ENCODE data around the gene BANF2. TPM values are rescaled to one million over a fixed set of nuclear protein-coding genes. Genes with fewer than 3 reads are reported as not detected.

Gene BANF2
- total and polyA plus RNA-seq, 2 donors = 0.14 to 0.25 TPM

- Histone ChIP-seq H3K4me1 (ENCODE audit: control insufficient read depth in 2 of 2, insufficient read depth in 2 of 2, low read length in 2 of 2) (no peaks in the 10 kb centered on the region), H3K27ac (ENCODE audit: low read depth in 1 of 2, low read length in 1 of 2) (no peak overlapping the region), H3K9me3 (ENCODE audit: control insufficient read depth in 2 of 2, insufficient read depth in 1 of 2, low read length in 1 of 2) (no peaks in the 10 kb centered on the region), H3K27me3 (ENCODE audit: control insufficient read depth in 2 of 2, insufficient read depth in 1 of 2, low read length in 1 of 2) (no peaks in the 10 kb centered on the region), H3K36me3 (ENCODE audit: control insufficient read depth in 2 of 2, insufficient read depth in 2 of 2, low read length in 1 of 2) (no peaks in the 10 kb centered on the region), H3K4me3 (ENCODE audit: low read length in 2 of 2) (no peak overlapping the region)
- DNase-seq (ENCODE audit: low read depth in 6 of 9, low spot score in 9 of 9) = no peak
- WGBS = 84% methylated on average over 1 of the region's 1 CpG
Measured at GRCh38 chr20:17671011-17671410, 28.8 kb upstream of the BANF2 start.

DNA sequence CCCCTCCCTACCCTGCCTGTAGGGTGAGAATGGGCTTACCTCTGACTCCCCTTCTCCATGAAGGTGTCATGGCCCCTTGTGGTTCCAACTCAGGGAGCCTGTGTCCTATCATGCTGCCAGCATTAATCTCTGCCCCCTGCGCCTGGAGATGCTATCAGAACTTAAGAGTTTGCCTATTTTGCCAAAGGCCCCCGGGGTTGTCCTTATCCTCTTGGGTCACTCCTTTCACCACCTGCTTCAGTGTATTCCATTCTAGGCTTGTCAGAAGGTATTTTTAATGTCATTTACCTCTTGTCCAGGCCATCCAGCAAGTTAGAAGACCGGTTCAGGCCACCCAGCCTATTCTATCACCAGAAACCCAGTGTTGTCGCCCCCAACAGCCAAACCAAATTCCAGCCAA lies 28.2 kb upstream of the BANF2 start:
- Histone ChIP-seq H3K4me3 (ENCODE audit: low read length in 2 of 2) (no peak overlapping the region), H3K27ac (ENCODE audit: low read depth in 1 of 2, low read length in 1 of 2) (no peak overlapping the region), H3K9me3 (ENCODE audit: control insufficient read depth in 2 of 2, insufficient read depth in 1 of 2, low read length in 1 of 2) (no peaks in the 10 kb centered on the region), H3K27me3 (ENCODE audit: control insufficient read depth in 2 of 2, insufficient read depth in 1 of 2, low read length in 1 of 2) (no peaks in the 10 kb centered on the region), H3K4me1 (ENCODE audit: control insufficient read depth in 2 of 2, insufficient read depth in 2 of 2, low read length in 2 of 2) (no peaks in the 10 kb centered on the region), H3K36me3 (ENCODE audit: control insufficient read depth in 2 of 2, insufficient read depth in 2 of 2, low read length in 1 of 2) (no peaks in the 10 kb centered on the region)
- WGBS = 86% methylated on average over 4 of the region's 4 CpGs
- no peak for DNase-seq (ENCODE audit: low read depth in 6 of 9, low spot score in 9 of 9)

GRCh38 chr20:17673084-17673483 lies 26.7 kb upstream of the BANF2 start:
- Histone ChIP-seq H3K4me3 (ENCODE audit: low read length in 2 of 2) (no peak overlapping the region), H3K27me3 (ENCODE audit: control insufficient read depth in 2 of 2, insufficient read depth in 1 of 2, low read length in 1 of 2) (no peaks in the 10 kb centered on the region), H3K9me3 (ENCODE audit: control insufficient read depth in 2 of 2, insufficient read depth in 1 of 2, low read length in 1 of 2) (no peaks in the 10 kb centered on the region), H3K4me1 (ENCODE audit: control insufficient read depth in 2 of 2, insufficient read depth in 2 of 2, low read length in 2 of 2) (no peaks in the 10 kb centered on the region), H3K36me3 (ENCODE audit: control insufficient read depth in 2 of 2, insufficient read depth in 2 of 2, low read length in 1 of 2) (no peaks in the 10 kb centered on the region), H3K27ac (ENCODE audit: low read depth in 1 of 2, low read length in 1 of 2) (no peak overlapping the region)
- DNase-seq (ENCODE audit: low read depth in 6 of 9, low spot score in 9 of 9) = no peak
- 97% methylated on average over 7 of the region's 7 CpGs for WGBS

DNA sequence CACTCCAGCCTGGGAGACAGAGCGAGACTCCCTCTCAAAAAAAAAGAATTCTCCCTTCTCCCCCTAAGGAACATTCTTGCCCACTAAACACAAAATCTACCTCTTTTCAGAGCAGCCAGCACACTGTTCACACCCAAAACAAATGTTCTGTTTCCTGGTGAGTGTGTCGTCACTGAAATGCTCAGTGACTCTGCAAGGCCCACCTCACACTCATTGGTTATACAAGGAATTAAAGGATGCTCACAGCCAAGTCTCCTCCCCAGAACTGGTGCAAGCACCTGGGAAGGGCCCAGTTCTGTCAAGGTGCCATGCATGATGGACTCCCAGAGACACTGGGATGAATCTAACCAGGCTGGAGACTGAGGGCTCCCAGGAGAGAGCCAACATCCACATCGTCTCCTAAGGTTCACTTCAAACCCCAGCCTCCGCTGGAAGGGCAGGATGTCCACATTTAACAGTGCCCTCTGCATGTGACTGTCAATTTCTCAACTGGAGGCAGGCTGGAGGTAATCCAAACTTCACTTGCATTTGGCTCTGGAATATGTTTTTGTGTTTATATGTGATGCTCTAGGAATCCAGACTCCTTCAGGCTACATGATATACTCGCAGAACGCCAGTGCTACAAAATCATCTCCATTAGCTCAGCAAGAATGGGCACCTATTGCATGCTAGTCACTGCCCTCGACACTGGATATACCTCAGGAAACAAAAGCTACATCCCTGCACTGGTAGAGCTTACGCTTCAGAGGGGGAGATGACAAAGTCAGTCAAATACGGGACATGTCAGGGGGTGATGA lies 24.8 kb upstream of the BANF2 start:
- no peaks in the 10 kb centered on the region for H3K9me3 ChIP-seq (ENCODE audit: control insufficient read depth in 2 of 2, insufficient read depth in 1 of 2, low read length in 1 of 2)
- H3K4me1 ChIP-seq (ENCODE audit: control insufficient read depth in 2 of 2, insufficient read depth in 2 of 2, low read length in 2 of 2) = peaks cover 0 to 3% of the 10 kb centered on the region in 2 donors
- 96% methylated on average over 9 of the region's 9 CpGs for WGBS
- H3K36me3 ChIP-seq (ENCODE audit: control insufficient read depth in 2 of 2, insufficient read depth in 2 of 2, low read length in 1 of 2) = peaks cover 0 to 2% of the 10 kb centered on the region in 2 donors
- no peak overlapping the region for H3K27ac ChIP-seq (ENCODE audit: low read depth in 1 of 2, low read length in 1 of 2)
- H3K4me3 ChIP-seq (ENCODE audit: low read length in 2 of 2) = no peak overlapping the region
- H3K27me3 ChIP-seq (ENCODE audit: control insufficient read depth in 2 of 2, insufficient read depth in 1 of 2, low read length in 1 of 2) = no peaks in the 10 kb centered on the region
- no peak for DNase-seq (ENCODE audit: low read depth in 6 of 9, low spot score in 9 of 9)

- 92% methylated on average over 13 of the region's 13 CpGs for WGBS
- H3K4me3 ChIP-seq (ENCODE audit: low read length in 2 of 2) = no peak overlapping the region
- H3K27me3 ChIP-seq (ENCODE audit: control insufficient read depth in 2 of 2, insufficient read depth in 1 of 2, low read length in 1 of 2) = peaks cover 0 to under 1% of the 10 kb centered on the region in 2 donors
- H3K36me3 ChIP-seq (ENCODE audit: control insufficient read depth in 2 of 2, insufficient read depth in 2 of 2, low read length in 1 of 2) = peaks cover 0 to 2% of the 10 kb centered on the region in 2 donors
- H3K9me3 ChIP-seq (ENCODE audit: control insufficient read depth in 2 of 2, insufficient read depth in 1 of 2, low read length in 1 of 2) = no peaks in the 10 kb centered on the region
- H3K4me1 ChIP-seq (ENCODE audit: control insufficient read depth in 2 of 2, insufficient read depth in 2 of 2, low read length in 2 of 2) = peaks cover under 1 to 12% of the 10 kb centered on the region in 2 donors
- no peak overlapping the region for H3K27ac ChIP-seq (ENCODE audit: low read depth in 1 of 2, low read length in 1 of 2)
- no peak for DNase-seq (ENCODE audit: low read depth in 6 of 9, low spot score in 9 of 9)
Measured at GRCh38 chr20:17675519-17676377, 24.0 kb upstream of the BANF2 start.

- H3K36me3 ChIP-seq (ENCODE audit: control insufficient read depth in 2 of 2, insufficient read depth in 2 of 2, low read length in 1 of 2) = peaks cover 0 to 2% of the 10 kb centered on the region in 2 donors
- no peak overlapping the region for H3K27ac ChIP-seq (ENCODE audit: low read depth in 1 of 2, low read length in 1 of 2)
- peaks cover 0 to 2% of the 10 kb centered on the region in 2 donors for H3K27me3 ChIP-seq (ENCODE audit: control insufficient read depth in 2 of 2, insufficient read depth in 1 of 2, low read length in 1 of 2)
Measured at GRCh38 chr20:17676378-17676759, 23.4 kb upstream of the BANF2 start.

GRCh38 chr20:17676942-17677341 lies 22.8 kb upstream of the BANF2 start:
- no peak for DNase-seq (ENCODE audit: low read depth in 6 of 9, low spot score in 9 of 9)
- no peak overlapping the region for H3K27ac ChIP-seq (ENCODE audit: low read depth in 1 of 2, low read length in 1 of 2)
- no peak overlapping the region for H3K4me3 ChIP-seq (ENCODE audit: low read length in 2 of 2)
- peaks cover 0 to 2% of the 10 kb centered on the region in 2 donors for H3K27me3 ChIP-seq (ENCODE audit: control insufficient read depth in 2 of 2, insufficient read depth in 1 of 2, low read length in 1 of 2)
- peaks cover 3 to 13% of the 10 kb centered on the region in 2 donors for H3K4me1 ChIP-seq (ENCODE audit: control insufficient read depth in 2 of 2, insufficient read depth in 2 of 2, low read length in 2 of 2)
- H3K36me3 ChIP-seq (ENCODE audit: control insufficient read depth in 2 of 2, insufficient read depth in 2 of 2, low read length in 1 of 2) = peaks cover 0 to 2% of the 10 kb centered on the region in 2 donors
- WGBS = 100% methylated on average over 2 of the region's 2 CpGs
- peaks cover 0 to under 1% of the 10 kb centered on the region in 2 donors for H3K9me3 ChIP-seq (ENCODE audit: control insufficient read depth in 2 of 2, insufficient read depth in 1 of 2, low read length in 1 of 2)

More at GRCh38 chr20:17676378-17676759, 23.4 kb upstream of the BANF2 start:
- Histone ChIP-seq H3K9me3 (ENCODE audit: control insufficient read depth in 2 of 2, insufficient read depth in 1 of 2, low read length in 1 of 2) (no peaks in the 10 kb centered on the region), H3K4me1 (ENCODE audit: control insufficient read depth in 2 of 2, insufficient read depth in 2 of 2, low read length in 2 of 2) (peaks cover 3 to 13% of the 10 kb centered on the region in 2 donors), H3K4me3 (ENCODE audit: low read length in 2 of 2) (no peak overlapping the region)
- WGBS = 95% methylated on average over 4 of the region's 4 CpGs
- DNase-seq (ENCODE audit: low read depth in 6 of 9, low spot score in 9 of 9) = no peak

DNA sequence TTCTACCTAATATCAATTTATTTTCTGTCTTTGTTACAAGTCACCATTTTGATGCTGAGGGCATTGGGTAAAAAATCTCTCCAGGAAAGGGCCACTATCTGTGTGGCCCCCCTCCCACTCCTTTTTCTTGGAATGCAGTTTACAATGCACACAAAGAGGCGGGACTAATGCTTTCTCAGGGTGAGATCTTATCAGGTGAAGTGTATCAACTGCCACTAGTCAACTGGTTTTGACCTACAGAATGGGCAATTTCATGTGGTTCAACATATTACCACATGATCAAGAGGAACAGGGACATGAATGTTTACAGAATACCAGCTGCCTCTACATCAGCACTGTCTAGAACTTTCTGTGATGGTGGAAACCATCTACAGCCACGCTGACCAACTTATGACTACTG lies 21.5 kb upstream of the BANF2 start:
- Histone ChIP-seq H3K4me1 (ENCODE audit: control insufficient read depth in 2 of 2, insufficient read depth in 2 of 2, low read length in 2 of 2) (peaks cover 7 to 19% of the 10 kb centered on the region in 2 donors), H3K27me3 (ENCODE audit: control insufficient read depth in 2 of 2, insufficient read depth in 1 of 2, low read length in 1 of 2) (peaks cover 0 to 4% of the 10 kb centered on the region in 2 donors), H3K36me3 (ENCODE audit: control insufficient read depth in 2 of 2, insufficient read depth in 2 of 2, low read length in 1 of 2) (peaks cover 0 to 2% of the 10 kb centered on the region in 2 donors), H3K4me3 (ENCODE audit: low read length in 2 of 2) (no peak overlapping the region), H3K27ac (ENCODE audit: low read depth in 1 of 2, low read length in 1 of 2) (no peak overlapping the region), H3K9me3 (ENCODE audit: control insufficient read depth in 2 of 2, insufficient read depth in 1 of 2, low read length in 1 of 2) (peaks cover 0 to 1% of the 10 kb centered on the region in 2 donors)
- 94% methylated on average over 2 of the region's 2 CpGs for WGBS
- no peak for DNase-seq (ENCODE audit: low read depth in 6 of 9, low spot score in 9 of 9)

GRCh38 chr20:17678886-17679285 lies 20.9 kb upstream of the BANF2 start:
- H3K36me3 ChIP-seq (ENCODE audit: control insufficient read depth in 2 of 2, insufficient read depth in 2 of 2, low read length in 1 of 2) = peaks cover 0 to 2% of the 10 kb centered on the region in 2 donors
- H3K4me3 ChIP-seq (ENCODE audit: low read length in 2 of 2) = no peak overlapping the region
- H3K27me3 ChIP-seq (ENCODE audit: control insufficient read depth in 2 of 2, insufficient read depth in 1 of 2, low read length in 1 of 2) = peaks cover 0 to 9% of the 10 kb centered on the region in 2 donors
- 98% methylated on average over 3 of the region's 3 CpGs for WGBS
- H3K4me1 ChIP-seq (ENCODE audit: control insufficient read depth in 2 of 2, insufficient read depth in 2 of 2, low read length in 2 of 2) = peaks cover 7 to 19% of the 10 kb centered on the region in 2 donors
- H3K27ac ChIP-seq (ENCODE audit: low read depth in 1 of 2, low read length in 1 of 2) = no peak overlapping the region
- H3K9me3 ChIP-seq (ENCODE audit: control insufficient read depth in 2 of 2, insufficient read depth in 1 of 2, low read length in 1 of 2) = peaks cover 0 to 1% of the 10 kb centered on the region in 2 donors
- DNase-seq (ENCODE audit: low read depth in 6 of 9, low spot score in 9 of 9) = no peak

Measured in thymus (tissue), 11 donors.